ENCODE data around the gene ART1.

The ART1 gene

GRCh38 chr11:3632070-3632660 is 12.8 kb upstream of the ART1 start:
- Histone ChIP-seq H3K9me3 (ENCODE audit: severe bottlenecking) (no peaks in the 10 kb centered on the region), H3K4me3 (ENCODE audit: severe bottlenecking) (no peak overlapping the region), H3K27me3 (ENCODE audit: insufficient read depth, poor library complexity, severe bottlenecking) (no peaks in the 10 kb centered on the region), H3K27ac (ENCODE audit: poor library complexity, severe bottlenecking) (no peak overlapping the region), H3K36me3 (ENCODE audit: low read depth) (no peaks in the 10 kb centered on the region), H3K4me1 (ENCODE audit: insufficient read depth, poor library complexity, severe bottlenecking) (no peaks in the 10 kb centered on the region)
- no peak for TF ChIP-seq CTCF (IDR thresholded peaks at IDR 0.05; ENCODE audit: poor library complexity, severe bottlenecking)
- DNase-seq (ENCODE audit: low spot score) (no peak), ATAC-seq (ENCODE audit: low read depth) (no peak)

GRCh38 chr11:3635641-3636375 is 9.1 kb upstream of the ART1 start:
- H3K4me1 ChIP-seq (ENCODE audit: insufficient read depth, poor library complexity, severe bottlenecking), result no peaks in the 10 kb centered on the region
- TF ChIP-seq CTCF (IDR thresholded peaks at IDR 0.05; ENCODE audit: poor library complexity, severe bottlenecking), result no peak
- DNase-seq (ENCODE audit: low spot score) (no peak), ATAC-seq (ENCODE audit: low read depth) (no peak)
- no peaks in the 10 kb centered on the region for H3K36me3 ChIP-seq (ENCODE audit: low read depth)
- H3K9me3 ChIP-seq (ENCODE audit: severe bottlenecking), result no peaks in the 10 kb centered on the region
- H3K27me3 ChIP-seq (ENCODE audit: insufficient read depth, poor library complexity, severe bottlenecking), result no peaks in the 10 kb centered on the region
- H3K27ac ChIP-seq (ENCODE audit: poor library complexity, severe bottlenecking), result no peak overlapping the region
- H3K4me3 ChIP-seq (ENCODE audit: severe bottlenecking), result no peak overlapping the region

- no peaks in the 10 kb centered on the region for H3K9me3 ChIP-seq (ENCODE audit: severe bottlenecking)
- TF ChIP-seq CTCF (IDR thresholded peaks at IDR 0.05; ENCODE audit: poor library complexity, severe bottlenecking), result no peak
- ATAC-seq (ENCODE audit: low read depth), result no peak
- no peak for DNase-seq (ENCODE audit: low spot score)
- H3K4me1 ChIP-seq (ENCODE audit: insufficient read depth, poor library complexity, severe bottlenecking), result no peaks in the 10 kb centered on the region
- no peaks in the 10 kb centered on the region for H3K27me3 ChIP-seq (ENCODE audit: insufficient read depth, poor library complexity, severe bottlenecking)
- no peaks in the 10 kb centered on the region for H3K36me3 ChIP-seq (ENCODE audit: low read depth)
- H3K4me3 ChIP-seq (ENCODE audit: severe bottlenecking), result no peak overlapping the region
- H3K27ac ChIP-seq (ENCODE audit: poor library complexity, severe bottlenecking), result no peak overlapping the region
These were observed 7.7 kb upstream of the ART1 start for GRCh38 chr11:3637201-3637600.

- no peak for TF ChIP-seq CTCF (IDR thresholded peaks at IDR 0.05; ENCODE audit: poor library complexity, severe bottlenecking)
- ATAC-seq (ENCODE audit: low read depth) (no peak), DNase-seq (ENCODE audit: low spot score) (no peak)
- Histone ChIP-seq H3K27me3 (ENCODE audit: insufficient read depth, poor library complexity, severe bottlenecking) (no peaks in the 10 kb centered on the region), H3K27ac (ENCODE audit: poor library complexity, severe bottlenecking) (no peak overlapping the region), H3K9me3 (ENCODE audit: severe bottlenecking) (no peaks in the 10 kb centered on the region), H3K36me3 (ENCODE audit: low read depth) (no peaks in the 10 kb centered on the region), H3K4me3 (ENCODE audit: severe bottlenecking) (no peak overlapping the region), H3K4me1 (ENCODE audit: insufficient read depth, poor library complexity, severe bottlenecking) (no peaks in the 10 kb centered on the region)
These were observed 6.4 kb upstream of the ART1 start for GRCh38 chr11:3638513-3638912.

GRCh38 chr11:3639841-3640240 is 5.1 kb upstream of the ART1 start:
- H3K9me3 ChIP-seq (ENCODE audit: severe bottlenecking), result no peaks in the 10 kb centered on the region
- TF ChIP-seq CTCF (IDR thresholded peaks at IDR 0.05; ENCODE audit: poor library complexity, severe bottlenecking), result no peak
- DNase-seq (ENCODE audit: low spot score) (no peak), ATAC-seq (ENCODE audit: low read depth) (no peak)
- no peak overlapping the region for H3K27ac ChIP-seq (ENCODE audit: poor library complexity, severe bottlenecking)
- no peaks in the 10 kb centered on the region for H3K36me3 ChIP-seq (ENCODE audit: low read depth)
- H3K27me3 ChIP-seq (ENCODE audit: insufficient read depth, poor library complexity, severe bottlenecking), result no peaks in the 10 kb centered on the region
- H3K4me1 ChIP-seq (ENCODE audit: insufficient read depth, poor library complexity, severe bottlenecking), result no peaks in the 10 kb centered on the region
- H3K4me3 ChIP-seq (ENCODE audit: severe bottlenecking), result no peak overlapping the region

Measured in RWPE2 (cell line).